Peyer's patch (tissue), 4 donors: ENCODE results near the gene GRIN3B.

Experiments
- POLR2A ChIP-seq, 2 donors: fragments of 450-650 bp; IDR thresholded peaks; one replicate each; pipeline ENCODE4 v1.5.1; 2017; ENCODE audit warnings: antibody characterized with exemption in 2 of 2, mild to moderate bottlenecking in 2 of 2, moderate library complexity in 2 of 2
- TF ChIP-seq, protein P1 (sequence below), 6 experiments: fragments of 450-650 bp in 4 of 6; fragments of 200-600 bp in 2 of 6; sonication (generic) in 1 of 6; IDR thresholded peaks; one replicate each; pipeline ENCODE4 v1.5.1; 2017 to 2019; ENCODE audit warnings: antibody characterized with exemption in 6 of 6, mild to moderate bottlenecking in 3 of 6, moderate library complexity in 1 of 6

DNA sequence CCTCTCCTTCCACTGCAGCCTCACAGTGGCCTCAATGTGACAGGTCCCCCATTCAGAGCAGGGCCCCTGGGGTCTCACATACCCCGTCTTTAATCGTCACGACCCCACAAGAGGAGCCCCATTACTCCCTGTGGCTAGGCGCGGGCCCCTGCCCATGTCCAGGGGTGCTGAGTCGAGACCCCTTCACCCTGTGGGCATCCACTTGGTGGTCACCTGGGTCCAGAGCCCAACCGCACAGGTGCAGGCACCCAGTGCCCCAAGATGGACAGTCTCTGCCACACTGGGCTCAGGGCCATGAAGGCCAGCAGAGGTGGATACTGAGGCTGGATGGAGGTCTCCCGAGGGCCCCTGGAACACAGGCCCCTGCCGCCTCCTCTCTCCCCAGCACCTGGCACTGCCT is 17.7 kb downstream of the GRIN3B start:
- TF ChIP-seq, protein P1, sequence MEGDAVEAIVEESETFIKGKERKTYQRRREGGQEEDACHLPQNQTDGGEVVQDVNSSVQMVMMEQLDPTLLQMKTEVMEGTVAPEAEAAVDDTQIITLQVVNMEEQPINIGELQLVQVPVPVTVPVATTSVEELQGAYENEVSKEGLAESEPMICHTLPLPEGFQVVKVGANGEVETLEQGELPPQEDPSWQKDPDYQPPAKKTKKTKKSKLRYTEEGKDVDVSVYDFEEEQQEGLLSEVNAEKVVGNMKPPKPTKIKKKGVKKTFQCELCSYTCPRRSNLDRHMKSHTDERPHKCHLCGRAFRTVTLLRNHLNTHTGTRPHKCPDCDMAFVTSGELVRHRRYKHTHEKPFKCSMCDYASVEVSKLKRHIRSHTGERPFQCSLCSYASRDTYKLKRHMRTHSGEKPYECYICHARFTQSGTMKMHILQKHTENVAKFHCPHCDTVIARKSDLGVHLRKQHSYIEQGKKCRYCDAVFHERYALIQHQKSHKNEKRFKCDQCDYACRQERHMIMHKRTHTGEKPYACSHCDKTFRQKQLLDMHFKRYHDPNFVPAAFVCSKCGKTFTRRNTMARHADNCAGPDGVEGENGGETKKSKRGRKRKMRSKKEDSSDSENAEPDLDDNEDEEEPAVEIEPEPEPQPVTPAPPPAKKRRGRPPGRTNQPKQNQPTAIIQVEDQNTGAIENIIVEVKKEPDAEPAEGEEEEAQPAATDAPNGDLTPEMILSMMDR (IDR thresholded peaks at IDR 0.05) = no peak
- TF ChIP-seq POLR2A (IDR thresholded peaks at IDR 0.05) = no peak
